GM21515 (cell line): ENCODE measurements around the gene EVL.

Experiments used
- ATAC-seq: cut with Tn5 transposase; IDR thresholded peaks from one replicate; pipeline ENCODE4 v1.9.1; 2021; ENCODE audit not compliant: unreplicated experiment

EVL gene

GRCh38 chr14:100192250-100192671 lies 127.0 kb downstream of the EVL start:
- no peak for ATAC-seq

- ATAC-seq: peak; percentile 99
Observed at GRCh38 chr14:100192672-100193416, 127.6 kb downstream of the EVL start.
